ENCODE measurements around the gene TBC1D3C.
"Not testable (repeated sequence)": the region's sequence is repeated elsewhere in the genome, so short reads cannot be mapped to it uniquely, and the experiment has no call there.

TBC1D3C gene

DNA sequence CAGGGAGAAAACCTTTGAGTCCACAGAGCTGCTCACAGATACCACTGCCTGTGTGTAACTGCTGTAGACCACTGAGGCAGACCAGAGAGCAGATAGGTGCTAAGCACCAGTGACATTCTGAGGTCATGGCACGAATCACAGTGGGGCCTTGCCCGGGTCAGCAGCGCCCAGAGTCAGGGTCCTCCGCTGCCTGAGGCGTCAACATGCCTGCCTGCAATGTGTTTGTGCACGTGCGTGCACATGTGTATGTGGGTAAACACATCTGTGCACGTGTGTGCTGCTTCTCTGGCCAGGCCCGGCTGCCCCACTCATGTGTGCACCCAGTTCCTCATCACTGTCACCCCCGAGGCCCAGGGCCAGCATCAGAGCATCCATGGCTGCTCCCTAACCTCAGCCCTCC is at the start of gene TBC1D3C:
TBC1D3C (minus strand) TSS at position 101 of the 400 bp plus-strand sequence. CDS start 1,568 bp downstream, outside the sequence.
- not testable (repeated sequence) for H3K79me2 ChIP-seq (ENCODE audit: control insufficient read depth, low read length); H3K9me2 ChIP-seq (replicated peaks; ENCODE audit: control insufficient read depth, low read length); H4K20me1 ChIP-seq (ENCODE audit: control insufficient read depth, insufficient read depth, low read depth, low read length); H3K4me3 ChIP-seq (ENCODE audit: low read length); H3K27me3 ChIP-seq (ENCODE audit: control insufficient read depth, low read length); H3K4me1 ChIP-seq (ENCODE audit: control insufficient read depth, low read length); H3K36me3 ChIP-seq (ENCODE audit: control insufficient read depth, low read length); H3K27ac ChIP-seq (ENCODE audit: low read depth, low read length); H3K9me3 ChIP-seq (ENCODE audit: control insufficient read depth, insufficient read depth, low read length); H3K4me2 ChIP-seq (ENCODE audit: low read length); H3F3A ChIP-seq (ENCODE audit: control insufficient read depth, insufficient read depth)

DNA sequence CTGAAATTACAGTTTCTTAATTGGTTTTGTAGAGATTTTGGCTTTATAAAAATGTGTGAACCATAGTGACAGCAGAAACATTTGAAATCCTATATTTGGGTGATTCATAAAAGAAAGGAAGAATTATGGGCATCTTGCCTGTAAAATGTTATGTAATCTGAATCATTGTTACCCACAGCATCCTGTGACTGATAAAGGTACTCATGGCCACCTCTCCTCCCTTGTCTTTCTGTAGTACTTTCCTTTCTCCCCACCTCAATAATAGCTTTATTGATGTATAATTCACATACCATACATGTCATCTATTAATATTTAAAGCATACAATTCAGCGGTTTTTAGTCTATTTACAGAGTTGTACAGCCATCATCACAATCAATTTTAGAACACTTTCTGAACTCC is 30.8 kb upstream of the TBC1D3C start:
- not testable (repeated sequence) for H3K9me3 ChIP-seq (ENCODE audit: control insufficient read depth, insufficient read depth, low read length); H3K27me3 ChIP-seq (ENCODE audit: control insufficient read depth, low read length); H3K4me2 ChIP-seq (ENCODE audit: low read length); H4K20me1 ChIP-seq (ENCODE audit: control insufficient read depth, insufficient read depth, low read depth, low read length); H3F3A ChIP-seq (ENCODE audit: control insufficient read depth, insufficient read depth); H3K4me1 ChIP-seq (ENCODE audit: control insufficient read depth, low read length); H3K79me2 ChIP-seq (ENCODE audit: control insufficient read depth, low read length); H3K9me2 ChIP-seq (replicated peaks; ENCODE audit: control insufficient read depth, low read length); H3K4me3 ChIP-seq (ENCODE audit: low read length); H3K36me3 ChIP-seq (ENCODE audit: control insufficient read depth, low read length); H3K27ac ChIP-seq (ENCODE audit: low read depth, low read length)

DNA sequence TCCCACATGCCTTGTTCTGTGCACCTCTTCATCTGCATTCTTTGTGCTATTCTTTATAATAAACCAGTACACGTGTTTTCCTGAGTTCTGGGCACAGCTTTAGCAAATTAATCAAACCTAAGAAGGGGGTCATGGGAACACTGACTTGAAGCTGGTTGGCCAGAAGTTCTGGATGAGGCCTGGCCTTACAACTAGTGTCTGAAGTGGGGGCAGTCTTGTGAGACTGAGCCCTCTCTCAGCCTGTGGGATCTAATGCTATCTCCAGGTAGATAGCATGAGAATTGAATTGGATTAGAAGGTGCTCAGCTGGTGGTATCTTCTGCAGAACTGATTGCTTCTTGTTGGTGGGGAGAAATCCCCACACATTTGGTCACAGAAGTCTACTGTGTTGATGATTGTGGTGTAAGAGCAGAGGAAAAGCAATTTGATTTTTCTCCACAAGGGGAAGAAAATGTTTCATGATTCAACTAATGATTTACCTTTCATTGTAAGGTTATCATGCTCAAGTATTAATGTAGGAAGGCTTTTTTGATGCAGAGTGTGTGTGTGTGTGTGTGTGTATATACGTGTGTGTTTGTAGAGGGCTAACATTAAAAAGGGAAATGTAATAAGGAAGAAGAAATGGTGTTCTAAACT is 25.7 kb upstream of the TBC1D3C start:
- not testable (repeated sequence) for H4K20me1 ChIP-seq (ENCODE audit: control insufficient read depth, insufficient read depth, low read depth, low read length); H3K36me3 ChIP-seq (ENCODE audit: control insufficient read depth, low read length); H3K9me2 ChIP-seq (replicated peaks; ENCODE audit: control insufficient read depth, low read length); H3K27ac ChIP-seq (ENCODE audit: low read depth, low read length); H3K4me1 ChIP-seq (ENCODE audit: control insufficient read depth, low read length); H3K9me3 ChIP-seq (ENCODE audit: control insufficient read depth, insufficient read depth, low read length); H3K27me3 ChIP-seq (ENCODE audit: control insufficient read depth, low read length); H3K79me2 ChIP-seq (ENCODE audit: control insufficient read depth, low read length); H3F3A ChIP-seq (ENCODE audit: control insufficient read depth, insufficient read depth); H3K4me3 ChIP-seq (ENCODE audit: low read length); H3K4me2 ChIP-seq (ENCODE audit: low read length)

DNA sequence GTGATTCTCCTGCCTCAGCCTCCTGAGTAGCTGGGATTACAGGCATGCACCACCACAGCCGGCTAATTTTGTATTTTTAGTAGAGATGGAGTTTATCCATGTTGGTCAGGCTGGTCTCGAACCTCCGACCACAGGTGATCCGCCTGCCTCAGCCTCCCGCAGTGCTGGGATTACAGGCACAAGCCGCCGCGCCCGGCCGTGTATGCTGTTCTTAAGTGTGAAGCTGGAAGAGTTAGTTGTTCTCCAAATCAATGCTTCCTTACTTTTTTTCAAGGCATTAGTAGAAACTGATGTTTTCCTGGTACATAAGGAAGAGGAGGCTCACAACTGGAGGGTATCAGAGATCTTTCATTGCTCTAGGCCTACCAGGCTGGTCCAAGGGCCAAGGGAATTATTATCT is 19.7 kb upstream of the TBC1D3C start:
- H3K36me3 ChIP-seq (ENCODE audit: control insufficient read depth, low read length); H3F3A ChIP-seq (ENCODE audit: control insufficient read depth, insufficient read depth); H3K79me2 ChIP-seq (ENCODE audit: control insufficient read depth, low read length); H3K4me1 ChIP-seq (ENCODE audit: control insufficient read depth, low read length); H3K27me3 ChIP-seq (ENCODE audit: control insufficient read depth, low read length); H3K27ac ChIP-seq (ENCODE audit: low read depth, low read length); H3K9me3 ChIP-seq (ENCODE audit: control insufficient read depth, insufficient read depth, low read length); H3K4me2 ChIP-seq (ENCODE audit: low read length); H4K20me1 ChIP-seq (ENCODE audit: control insufficient read depth, insufficient read depth, low read depth, low read length); H3K4me3 ChIP-seq (ENCODE audit: low read length); H3K9me2 ChIP-seq (replicated peaks; ENCODE audit: control insufficient read depth, low read length): not testable (repeated sequence)

DNA sequence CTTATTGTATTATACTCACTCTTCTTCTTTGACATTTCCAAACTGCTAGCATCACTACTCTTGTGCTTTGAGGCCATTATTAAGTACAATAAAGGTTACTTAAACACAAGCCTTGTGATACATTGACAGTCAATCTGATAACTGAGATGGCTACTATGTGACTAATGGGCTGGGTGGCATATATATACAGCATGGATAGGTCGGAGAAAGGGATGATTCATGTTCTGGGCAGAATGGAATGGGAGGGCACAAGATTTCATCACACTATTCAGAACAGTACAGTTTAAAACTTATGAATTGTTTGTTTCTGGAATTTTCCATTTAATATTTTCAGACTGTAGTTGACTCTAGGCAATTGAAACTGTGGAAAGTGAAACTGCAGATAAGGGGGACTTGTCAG is 18.9 kb upstream of the TBC1D3C start:
- H3K4me1 ChIP-seq (ENCODE audit: control insufficient read depth, low read length); H3K27ac ChIP-seq (ENCODE audit: low read depth, low read length); H4K20me1 ChIP-seq (ENCODE audit: control insufficient read depth, insufficient read depth, low read depth, low read length); H3K9me3 ChIP-seq (ENCODE audit: control insufficient read depth, insufficient read depth, low read length); H3K4me3 ChIP-seq (ENCODE audit: low read length); H3K27me3 ChIP-seq (ENCODE audit: control insufficient read depth, low read length); H3K79me2 ChIP-seq (ENCODE audit: control insufficient read depth, low read length); H3K36me3 ChIP-seq (ENCODE audit: control insufficient read depth, low read length); H3K9me2 ChIP-seq (replicated peaks; ENCODE audit: control insufficient read depth, low read length); H3F3A ChIP-seq (ENCODE audit: control insufficient read depth, insufficient read depth); H3K4me2 ChIP-seq (ENCODE audit: low read length): not testable (repeated sequence)

Data from DOHH2 (cell line).